ENCODE measurements around the gene MYLK2. TPM values are rescaled to one million over a fixed set of nuclear protein-coding genes. Genes with fewer than 3 reads are reported as not detected.

MYLK2 gene
- total and polyA plus RNA-seq, 2 of the 4 experiments (the other 2 are of a cell fraction): 0.18 to 0.27 TPM

DNA sequence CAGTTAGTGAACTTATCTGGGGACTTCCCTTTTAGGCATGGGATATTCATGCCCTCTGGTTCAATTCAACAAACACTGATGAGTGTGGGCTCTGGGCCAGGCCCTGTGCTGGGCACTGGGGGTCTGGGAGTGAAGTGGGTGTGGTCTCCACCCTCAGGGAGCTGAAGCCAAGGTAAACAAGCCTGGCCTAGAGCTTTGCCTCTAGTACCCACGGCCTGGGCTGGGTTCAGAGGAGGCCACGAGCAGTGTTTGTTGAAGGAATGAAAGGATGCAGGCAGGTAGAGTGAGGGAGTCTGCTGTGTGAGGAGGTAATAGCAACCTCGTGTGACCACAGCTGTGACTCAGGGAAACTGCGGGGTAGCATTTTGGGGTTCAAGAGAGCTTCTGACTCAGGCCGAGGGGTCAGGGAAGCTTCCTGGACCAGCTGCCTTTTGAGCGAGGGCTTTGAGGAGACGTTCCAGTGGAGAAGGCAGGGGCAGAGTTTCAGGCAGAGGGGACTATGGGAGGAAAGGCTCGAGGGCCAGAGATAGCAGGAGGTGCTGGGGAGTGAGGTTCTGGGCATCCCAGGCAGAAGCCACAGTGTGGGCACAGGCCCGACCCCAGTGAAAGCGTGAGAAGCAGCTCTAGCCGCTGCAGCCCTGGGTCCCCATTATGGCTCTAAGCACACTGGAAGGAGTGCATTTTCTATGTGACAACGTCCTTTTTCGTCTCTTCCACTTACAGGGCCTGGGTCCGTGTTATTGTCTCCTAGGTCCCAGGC is 5.6 kb downstream of the MYLK2 start (continued):
- TF ChIP-seq RAD21 (IDR thresholded peaks at IDR 0.05; ENCODE audit: low read length): no peak

GRCh38 chr20:31826074-31826473 is 6.9 kb downstream of the MYLK2 start:
- BruUV-seq (replicated peaks): no TSS peak
- Histone ChIP-seq H3K4me2 (ENCODE audit: low read depth, low read length) (no peak overlapping the region), H3K14ac (replicated peaks; ENCODE audit: low read depth, low read length) (no peak overlapping the region), H2AK5ac (ENCODE audit: low read depth, low read length) (no peak overlapping the region), H4K5ac (ENCODE audit: low read depth, low read length) (no peak overlapping the region), H3K4ac (ENCODE audit: low read depth, low read length) (no peak overlapping the region), H2AK9ac (replicated peaks; ENCODE audit: low read depth, low read length, poor library complexity) (no peak overlapping the region), H2AFZ (replicated peaks; ENCODE audit: low read length, poor library complexity) (peak overlapping the region; percentile 10), H3K4me3 (ENCODE audit: insufficient read depth, low read depth, low read length) (no peak overlapping the region), H3K23ac (ENCODE audit: low read depth, low read length) (no peak overlapping the region), H4K20me1 (ENCODE audit: insufficient read depth, low read length) (no peaks in the 10 kb centered on the region), H4K91ac (ENCODE audit: insufficient read depth, low read depth, low read length) (no peak overlapping the region), H3K27ac (ENCODE audit: insufficient read depth, low read length) (no peak overlapping the region), H3K79me1 (ENCODE audit: low read depth in 1 of 2, low read length in 2 of 2) (no peaks in the 10 kb centered on the region; a peak in 1 of 4 replicates), H3K36me3 (ENCODE audit: control insufficient read depth, insufficient read depth, low read length) (no peaks in the 10 kb centered on the region), H2BK120ac (ENCODE audit: low read depth, low read length) (no peak overlapping the region), H3K27me3 (ENCODE audit: control insufficient read depth, insufficient read depth, low read length) (peaks cover 5% of the 10 kb centered on the region), H2BK20ac (ENCODE audit: low read depth, low read length) (no peak overlapping the region), H3K56ac (ENCODE audit: extremely low read depth, insufficient read depth, low read length) (no peak overlapping the region), H3K9me1 (ENCODE audit: insufficient read depth, low read length) (0 out of 2 replicates have a peak, but pooled peaks cover 3% of the 10 kb centered on the region), H4K8ac (ENCODE audit: low read depth in 2 of 2, low read length in 2 of 2) (no peak overlapping the region), H3K18ac (ENCODE audit: low read depth, low read length) (no peak overlapping the region), H2BK5ac (ENCODE audit: low read depth, low read length, poor library complexity, severe bottlenecking) (no peak overlapping the region), H3K4me1 (ENCODE audit: control insufficient read depth, insufficient read depth, low read length) (no peaks in the 10 kb centered on the region), H3K9me3 (ENCODE audit: control insufficient read depth, insufficient read depth, low read length) (no peaks in the 10 kb centered on the region), H3K9ac (ENCODE audit: low read depth, low read length) (no peak overlapping the region), H2BK15ac (ENCODE audit: low read depth, low read length) (no peak overlapping the region)
- ChIA-PET POLR2A (ENCODE audit: unreplicated experiment) (no interaction called here), CTCF (no interaction called here)
- in situ Hi-C loops (cut with MboI; ENCODE audit: low sequenced_read_pairs) (loop anchor here (10.0 to 25.0 kb wide), 3 partner anchors 129 to 836 kb away; partner anchors contain the start of genes C20orf203 and PDRG1), intact Hi-C loops (cut with micrococcal nuclease) (no loop called here), dilution Hi-C loops (cut with HindIII; ENCODE audit: low sequenced_read_pairs, unreplicated experiment) (no loop called here)
- DNase-seq: no peak
- ATAC-seq (ENCODE audit: low read depth): no peak
- no peak for TF ChIP-seq NFE2L2 (IDR thresholded peaks at IDR 0.05; ENCODE audit: low read depth, low read length)
- no peak for TF ChIP-seq RFX5 (IDR thresholded peaks at IDR 0.05; ENCODE audit: low read depth, low read length)
- no peak for TF ChIP-seq RAD21 (IDR thresholded peaks at IDR 0.05; ENCODE audit: low read length)
- TF ChIP-seq BHLHE40 (IDR thresholded peaks at IDR 0.05; ENCODE audit: low read depth, low read length): no peak
- TF ChIP-seq MAZ (IDR thresholded peaks at IDR 0.05; ENCODE audit: borderline replicate concordance, low read depth, low read length): no peak
- TF ChIP-seq MXI1 (IDR thresholded peaks at IDR 0.05; ENCODE audit: borderline replicate concordance, low read depth, low read length): no peak
- no peak for TF ChIP-seq SMC3 (IDR thresholded peaks at IDR 0.05; ENCODE audit: low read depth, low read length)
- TF ChIP-seq RCOR1 (IDR thresholded peaks at IDR 0.05; ENCODE audit: insufficient replicate concordance, low read length): no peak
- WGBS, 2 experiments (ENCODE audit: extremely low coverage in 2 of 2, insufficient read length in 1 of 2): 96% methylated on average over 4 of the region's 5 CpGs; no CpG with 5 or more reads in 1 of the 2 experiments

Measured in IMR-90 (cell line).